ENCODE results near the gene SLCO3A1.

DNA sequence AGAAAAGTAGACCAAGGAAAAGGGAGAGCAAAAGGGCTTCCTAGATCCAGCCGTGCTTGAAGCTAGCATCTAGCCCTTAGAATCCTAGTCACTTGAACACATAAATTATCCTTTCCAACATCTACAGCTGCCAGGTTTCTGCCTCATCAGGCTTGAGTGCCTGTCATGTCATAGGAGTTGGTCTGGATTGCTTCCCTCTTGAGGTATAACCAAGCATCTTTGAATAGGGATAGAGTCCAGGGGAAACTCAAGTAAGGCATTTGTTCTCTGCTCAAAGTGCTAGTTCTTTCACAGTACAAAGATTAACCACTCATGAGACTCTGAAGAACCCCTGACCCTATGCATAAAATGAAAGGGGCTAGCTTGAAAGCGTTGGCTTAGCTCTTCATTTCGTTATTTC is 72.3 kb downstream of the SLCO3A1 start:
- TF ChIP-seq, protein P1, sequence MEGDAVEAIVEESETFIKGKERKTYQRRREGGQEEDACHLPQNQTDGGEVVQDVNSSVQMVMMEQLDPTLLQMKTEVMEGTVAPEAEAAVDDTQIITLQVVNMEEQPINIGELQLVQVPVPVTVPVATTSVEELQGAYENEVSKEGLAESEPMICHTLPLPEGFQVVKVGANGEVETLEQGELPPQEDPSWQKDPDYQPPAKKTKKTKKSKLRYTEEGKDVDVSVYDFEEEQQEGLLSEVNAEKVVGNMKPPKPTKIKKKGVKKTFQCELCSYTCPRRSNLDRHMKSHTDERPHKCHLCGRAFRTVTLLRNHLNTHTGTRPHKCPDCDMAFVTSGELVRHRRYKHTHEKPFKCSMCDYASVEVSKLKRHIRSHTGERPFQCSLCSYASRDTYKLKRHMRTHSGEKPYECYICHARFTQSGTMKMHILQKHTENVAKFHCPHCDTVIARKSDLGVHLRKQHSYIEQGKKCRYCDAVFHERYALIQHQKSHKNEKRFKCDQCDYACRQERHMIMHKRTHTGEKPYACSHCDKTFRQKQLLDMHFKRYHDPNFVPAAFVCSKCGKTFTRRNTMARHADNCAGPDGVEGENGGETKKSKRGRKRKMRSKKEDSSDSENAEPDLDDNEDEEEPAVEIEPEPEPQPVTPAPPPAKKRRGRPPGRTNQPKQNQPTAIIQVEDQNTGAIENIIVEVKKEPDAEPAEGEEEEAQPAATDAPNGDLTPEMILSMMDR (IDR thresholded peaks at IDR 0.05), result no peak
- TF ChIP-seq POLR2A (IDR thresholded peaks at IDR 0.05), result no peak
- no peak for TF ChIP-seq EP300 (IDR thresholded peaks at IDR 0.05)
